H1 (cell line): Measurements from ENCODE around the gene C10orf95.

Source experiments
- ASH2L ChIP-seq: fragments of 200-600, 300-600 bp; sonication (generic); IDR thresholded peaks from one replicate; pipeline ENCODE4 v1.7.1; 2017; ENCODE audit warnings: low read length
- EGR1 ChIP-seq: IDR thresholded peaks from 2 replicates; pipeline ENCODE4 v1.6.1; 2011; ENCODE audit warnings: low read depth, low read length, borderline replicate concordance
- EP300 ChIP-seq, 2 experiments: IDR thresholded peaks; 1 replicate in 1 of 2; 2 replicates in 1 of 2; pipeline ENCODE4 v1.6.1; 2011 to 2012; ENCODE audit warnings: low read depth in 2 of 2, low read length in 2 of 2, mild to moderate bottlenecking in 2 of 2, borderline replicate concordance in 1 of 2, inconsistent platforms in 1 of 2, moderate library complexity in 1 of 2
- JUND ChIP-seq: IDR thresholded peaks from 2 replicates; pipeline ENCODE4 v1.6.1; 2011; ENCODE audit warnings: mild to moderate bottlenecking, improper control_type of control experiment, low read length
- POLR2A ChIP-seq, 2 experiments: IDR thresholded peaks; 1 replicate in 1 of 2; 2 replicates in 1 of 2; pipeline ENCODE4 v1.6.1; 2011; ENCODE audit warnings: low read depth in 2 of 2, low read length in 2 of 2, mild to moderate bottlenecking in 2 of 2; ENCODE audit errors: control extremely low read depth in 1 of 2
- POLR2AphosphoS5 ChIP-seq: IDR thresholded peaks from 2 replicates; pipeline ENCODE4 v1.6.1; 2011; ENCODE audit warnings: low read depth, low read length
- RFX5 ChIP-seq: IDR thresholded peaks from 2 replicates; pipeline ENCODE4 v1.6.1; 2011; ENCODE audit warnings: low read depth, low read length, improper control_type of control experiment, borderline replicate concordance
- SIN3A ChIP-seq, 2 experiments: IDR thresholded peaks in 1 of 2; conservative IDR thresholded peaks in 1 of 2; 2 replicates each; pipeline ENCODE4 v1.6.1; 2011 to 2012; ENCODE audit warnings: low read length in 2 of 2, improper control_type of control experiment in 1 of 2, low read depth in 1 of 2, mild to moderate bottlenecking in 1 of 2
- SUZ12 ChIP-seq: fragments of 200-600 bp; sonication (generic); IDR thresholded peaks from 2 replicates; pipeline ENCODE4 v1.6.1; 2012; ENCODE audit warnings: mild to moderate bottlenecking, inconsistent platforms, low read length, moderate library complexity, mixed read lengths
- TCF12 ChIP-seq: IDR thresholded peaks from 2 replicates; pipeline ENCODE4 v1.6.1; 2011; ENCODE audit warnings: low read depth, mild to moderate bottlenecking, low read length
- TF ChIP-seq, protein P1 (sequence below), 3 experiments: IDR thresholded peaks; 1 replicate in 2 of 3; 2 replicates in 1 of 3; pipeline versions ENCODE4 v1.5.1 to v1.6.1; 2011; ENCODE audit warnings: low read length in 3 of 3, mild to moderate bottlenecking in 3 of 3, inconsistent platforms in 2 of 3, low read depth in 1 of 3, moderate library complexity in 1 of 3; ENCODE audit not compliant: insufficient read depth in 1 of 3; ENCODE audit errors: control extremely low read depth in 1 of 3
- TF ChIP-seq, protein P2 (sequence below): IDR thresholded peaks from 2 replicates; pipeline ENCODE4 v1.6.1; 2012; ENCODE audit warnings: inconsistent platforms

DNA sequence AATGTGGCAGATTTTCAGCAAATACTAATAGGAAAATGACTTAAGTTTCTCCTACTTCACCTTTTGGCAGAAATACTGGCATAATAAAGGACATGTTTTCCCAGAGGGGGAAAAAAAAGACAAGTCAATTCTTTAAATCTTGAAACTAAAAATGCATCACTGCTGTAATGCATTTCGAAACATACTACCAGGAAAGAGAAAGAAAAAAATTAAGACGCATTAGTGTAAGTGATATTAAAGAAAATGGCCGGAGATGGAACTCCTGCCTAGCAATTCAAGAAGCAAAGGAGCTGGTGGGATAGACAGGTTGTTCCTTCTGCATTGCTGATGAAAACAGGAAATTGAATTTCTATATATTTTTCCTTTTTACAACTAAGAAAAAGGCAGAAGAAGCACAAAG, 48.0 kb upstream of the C10orf95 start:
- TF ChIP-seq, protein P1, sequence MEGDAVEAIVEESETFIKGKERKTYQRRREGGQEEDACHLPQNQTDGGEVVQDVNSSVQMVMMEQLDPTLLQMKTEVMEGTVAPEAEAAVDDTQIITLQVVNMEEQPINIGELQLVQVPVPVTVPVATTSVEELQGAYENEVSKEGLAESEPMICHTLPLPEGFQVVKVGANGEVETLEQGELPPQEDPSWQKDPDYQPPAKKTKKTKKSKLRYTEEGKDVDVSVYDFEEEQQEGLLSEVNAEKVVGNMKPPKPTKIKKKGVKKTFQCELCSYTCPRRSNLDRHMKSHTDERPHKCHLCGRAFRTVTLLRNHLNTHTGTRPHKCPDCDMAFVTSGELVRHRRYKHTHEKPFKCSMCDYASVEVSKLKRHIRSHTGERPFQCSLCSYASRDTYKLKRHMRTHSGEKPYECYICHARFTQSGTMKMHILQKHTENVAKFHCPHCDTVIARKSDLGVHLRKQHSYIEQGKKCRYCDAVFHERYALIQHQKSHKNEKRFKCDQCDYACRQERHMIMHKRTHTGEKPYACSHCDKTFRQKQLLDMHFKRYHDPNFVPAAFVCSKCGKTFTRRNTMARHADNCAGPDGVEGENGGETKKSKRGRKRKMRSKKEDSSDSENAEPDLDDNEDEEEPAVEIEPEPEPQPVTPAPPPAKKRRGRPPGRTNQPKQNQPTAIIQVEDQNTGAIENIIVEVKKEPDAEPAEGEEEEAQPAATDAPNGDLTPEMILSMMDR (IDR thresholded peaks at IDR 0.05; ENCODE audit: control extremely low read depth in 1 of 3, insufficient read depth in 1 of 3, low read depth in 1 of 3, low read length in 3 of 3): no peak
- no peak for TF ChIP-seq EP300 (IDR thresholded peaks at IDR 0.05; ENCODE audit: borderline replicate concordance in 1 of 2, low read depth in 2 of 2, low read length in 2 of 2)
- no peak for TF ChIP-seq SIN3A (conservative IDR thresholded peaks at IDR 0.05 in 1 of 2, IDR thresholded peaks at IDR 0.05 in 1 of 2; ENCODE audit: low read depth in 1 of 2, low read length in 2 of 2)
- TF ChIP-seq SUZ12: no peak
- TF ChIP-seq, protein P2, sequence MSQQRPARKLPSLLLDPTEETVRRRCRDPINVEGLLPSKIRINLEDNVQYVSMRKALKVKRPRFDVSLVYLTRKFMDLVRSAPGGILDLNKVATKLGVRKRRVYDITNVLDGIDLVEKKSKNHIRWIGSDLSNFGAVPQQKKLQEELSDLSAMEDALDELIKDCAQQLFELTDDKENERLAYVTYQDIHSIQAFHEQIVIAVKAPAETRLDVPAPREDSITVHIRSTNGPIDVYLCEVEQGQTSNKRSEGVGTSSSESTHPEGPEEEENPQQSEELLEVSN: no peak
- TF ChIP-seq EGR1: no peak
- no peak for TF ChIP-seq RFX5
- no peak for TF ChIP-seq POLR2AphosphoS5
- no peak for TF ChIP-seq POLR2A (IDR thresholded peaks at IDR 0.05; ENCODE audit: control extremely low read depth in 1 of 2, low read depth in 2 of 2, low read length in 2 of 2)
- no peak for TF ChIP-seq JUND
- TF ChIP-seq ASH2L: no peak
- TF ChIP-seq TCF12: no peak
